B cell (primary cell): ENCODE measurements around the gene MTHFR. TPM values are rescaled to one million over a fixed set of nuclear protein-coding genes. Genes with fewer than 3 reads are reported as not detected.

ENCODE experiments used
- ATAC-seq: fragments of 200-7000 bp; cut with Tn5 transposase; one replicate; pipeline ENCODE4 v1.10.0; 2021; ENCODE audit warnings: low read depth, mild to moderate bottlenecking, moderate number of reproducible peaks, moderate library complexity
- CTCF ChIA-PET: fragments of 350-600 bp; sonication (Branson Sonifier 250); formaldehyde crosslinking; loops from one replicate; lab custom pipeline; 2021; ENCODE audit warnings: antibody characterized with exemption, inconsistent platforms; lab: Charles Lee
- POLR2A ChIA-PET: fragments of 350-600 bp; sonication (Branson Sonifier 250); formaldehyde crosslinking; loops from one replicate; lab custom pipeline; 2021; ENCODE audit warnings: antibody characterized with exemption; lab: Charles Lee
- DNase-seq: peaks from one replicate; pipeline ENCODE4 v3.0.0; 2013
- H2AFZ ChIP-seq: 2 replicates; pipeline ENCODE4 v1.6.1; 2012; ENCODE audit warnings: mild to moderate bottlenecking, low read depth, low read length; ENCODE audit not compliant: insufficient read depth, poor library complexity, severe bottlenecking
- H3K27ac ChIP-seq, 2 donors: 1 replicate in 1 of 2; 2 replicates in 1 of 2; pipeline ENCODE4 v1.5.1; 2012 to 2013; ENCODE audit warnings: low read length in 2 of 2, mild to moderate bottlenecking in 2 of 2, moderate library complexity in 1 of 2
- H3K27me3 ChIP-seq, 4 experiments: fragments of 200-600 bp in 1 of 4; sonication (generic) in 1 of 4; replicated peaks in 1 of 4; 1 replicate in 2 of 4; 2 replicates in 2 of 4; pipeline versions ENCODE4 v1.6.1 to v1.7.0; 2013 to 2016; ENCODE audit warnings: low read length in 3 of 4, mild to moderate bottlenecking in 2 of 4, mixed read lengths in 1 of 4, moderate library complexity in 1 of 4; ENCODE audit not compliant: insufficient read depth in 4 of 4, control insufficient read depth in 3 of 4; ENCODE audit errors: control extremely low read depth in 1 of 4
- H3K36me3 ChIP-seq, 2 experiments: replicated peaks in 1 of 2; 1 replicate in 1 of 2; 2 replicates in 1 of 2; pipeline versions ENCODE4 v1.6.1 to v1.7.1; 2013; ENCODE audit warnings: low read length in 1 of 2; ENCODE audit not compliant: insufficient read depth in 2 of 2, control insufficient read depth in 1 of 2; ENCODE audit errors: control extremely low read depth in 1 of 2, extremely low read depth in 1 of 2
- H3K4me1 ChIP-seq, 2 donors: fragments of 200-600 bp in 1 of 2; sonication (generic) in 1 of 2; 1 replicate in 1 of 2; 2 replicates in 1 of 2; pipeline versions ENCODE4 v1.5.1 to v1.6.1; 2013 to 2017; ENCODE audit warnings: low read length in 2 of 2; ENCODE audit not compliant: control insufficient read depth in 2 of 2, insufficient read depth in 2 of 2
- H3K4me2 ChIP-seq: replicated peaks from 2 replicates; pipeline ENCODE3; 2012; ENCODE audit warnings: mild to moderate bottlenecking, low read depth, low read length; ENCODE audit not compliant: poor library complexity, severe bottlenecking
- H3K4me3 ChIP-seq, 5 experiments: fragments of 200-600 bp in 1 of 5; sonication (generic) in 1 of 5; 1 replicate in 3 of 5; 2 replicates in 2 of 5; pipeline versions ENCODE4 v1.5.1 to v1.7.0; 2011 to 2016; ENCODE audit warnings: low read length in 4 of 5, mild to moderate bottlenecking in 4 of 5, low read depth in 2 of 5, control low read depth in 1 of 5, moderate library complexity in 1 of 5; ENCODE audit not compliant: insufficient read depth in 1 of 5; ENCODE audit errors: control extremely low read depth in 1 of 5, extremely low read depth in 1 of 5
- H3K79me2 ChIP-seq: fragments of 200-600 bp; sonication (generic); one replicate; pipeline ENCODE4 v1.6.0; 2016; ENCODE audit warnings: low read length; ENCODE audit not compliant: control insufficient read depth, insufficient read depth
- H3K9ac ChIP-seq: fragments of 200-600 bp; sonication (generic); 2 replicates; pipeline ENCODE4 v1.6.1; 2017; ENCODE audit warnings: mild to moderate bottlenecking, low read length, moderate library complexity
- H3K9me3 ChIP-seq, 3 donors: one replicate each; pipeline versions ENCODE4 v1.6.1 to v1.7.1; 2013; ENCODE audit warnings: low read length in 2 of 3; ENCODE audit not compliant: control insufficient read depth in 2 of 3, insufficient read depth in 1 of 3; ENCODE audit errors: control extremely low read depth in 1 of 3
- H4K20me1 ChIP-seq: 2 replicates; pipeline ENCODE4 v1.6.0; 2012; ENCODE audit warnings: mild to moderate bottlenecking, low read length; ENCODE audit not compliant: insufficient read depth, control insufficient read depth, poor library complexity, severe bottlenecking
- H3K27ac Mint-ChIP-seq: one replicate; pipeline ENCODE4 v1.8.0; 2021; ENCODE audit warnings: mixed read lengths
- H3K27me3 Mint-ChIP-seq: one replicate; pipeline ENCODE4 v1.8.0; 2021; ENCODE audit warnings: mixed read lengths
- H3K4me1 Mint-ChIP-seq: one replicate; pipeline ENCODE4 v1.8.0; 2021; ENCODE audit warnings: mixed read lengths
- H3K4me3 Mint-ChIP-seq: one replicate; pipeline ENCODE4 v1.8.0; 2021; ENCODE audit warnings: mixed read lengths
- H3K9me3 Mint-ChIP-seq: one replicate; pipeline ENCODE4 v1.8.0; 2022; ENCODE audit warnings: mixed read lengths; ENCODE audit not compliant: insufficient read depth
- CTCF ChIP-seq: fragments of 200-600 bp; IDR thresholded peaks from one replicate; pipeline ENCODE4 v1.8.0; 2022; ENCODE audit warnings: antibody characterized with exemption, mild to moderate bottlenecking
- EZH2 ChIP-seq: IDR thresholded peaks from 2 replicates; pipeline ENCODE4 v1.6.1; 2012; ENCODE audit warnings: borderline replicate concordance, low read depth, mild to moderate bottlenecking, moderate library complexity, low read length; ENCODE audit not compliant: insufficient read depth, poor library complexity, severe bottlenecking
- whole genome bisulfite sequencing: methylation state at CpG from one replicate; pipeline ENCODE4 v1.1.5; 2013; ENCODE audit warnings: missing lambda C conversion rate; ENCODE audit not compliant: insufficient coverage; 5-methylcytosine and 5-hydroxymethylcytosine counted together
- intact Hi-C: fragments of 100-400 bp; cut with micrococcal nuclease; formaldehyde crosslinking; loops from one replicate; pipeline ENCODE4 v1.10.0; 2022
- polyA plus RNA-seq: library from polyadenylated mRNA; depleted of rRNA; stranded (reverse); fragments of >200 nt; gene quantifications from 2 replicates; pipeline ENCODE4 v1.2.3, GENCODE V29; 2012
- total RNA-seq, 2 donors: library from RNA; stranded (reverse); fragments of 120-200 nt in 1 of 2; gene quantifications; 1 replicate in 1 of 2; 2 replicates in 1 of 2; pipeline versions ENCODE4 v1.2.3 to v1.2.4, GENCODE V29; 2013 to 2022

Gene MTHFR
- total and polyA plus RNA-seq, 2 donors (not counting 1 experiment from before 2014, with no cell fraction given), result 35.8 to 114 TPM

- Histone ChIP-seq H3K9ac (no peak overlapping the region), H3K36me3 (peaks cover 0 to 59% of the 10 kb centered on the region in 2 experiments), H3K27ac (no peak overlapping the region), H3K79me2 (peaks cover 61% of the 10 kb centered on the region), H4K20me1 (peaks cover 48% of the 10 kb centered on the region), H3K4me1 (peaks cover 21 to 27% of the 10 kb centered on the region in 2 donors), H3K27me3 (no peaks in the 10 kb centered on the region), H3K4me2 (no peak overlapping the region), H2AFZ (no peak overlapping the region), H3K9me3 (no peaks in the 10 kb centered on the region), H3K4me3 (no peak overlapping the region)
- TF ChIP-seq CTCF (no peak), EZH2 (no peak)
- Mint-ChIP-seq H3K4me3 (no peak overlapping the region), H3K4me1 (peaks cover 26% of the 10 kb centered on the region), H3K9me3 (no peaks in the 10 kb centered on the region), H3K27ac (no peak overlapping the region), H3K27me3 (no peaks in the 10 kb centered on the region)
- CTCF ChIA-PET, result interaction anchor here (1.6 to 2.2 kb wide), 2 partner anchors 12 to 39 kb away, joined by 4 to 8 read pairs; no protein-coding TSS in a partner anchor
- no peak for DNase-seq
- POLR2A ChIA-PET, result no interaction called here
- intact Hi-C loops, result no loop called here
- no peak for ATAC-seq
- WGBS, result 98% methylated on average over 5 of the region's 5 CpGs
Observed at GRCh38 chr1:11799099-11799498, 6.7 kb downstream of the MTHFR start.

GRCh38 chr1:11797525-11798216 lies 8.1 kb downstream of the MTHFR start:
- POLR2A ChIA-PET, result no interaction called here
- no peak for ATAC-seq
- Histone ChIP-seq H3K4me2 (no peak overlapping the region), H3K27ac (no peak overlapping the region), H4K20me1 (peaks cover 43% of the 10 kb centered on the region), H3K79me2 (peaks cover 47% of the 10 kb centered on the region), H3K27me3 (no peaks in the 10 kb centered on the region), H3K9ac (no peak overlapping the region), H3K4me3 (no peak overlapping the region), H3K4me1 (peaks cover 9 to 13% of the 10 kb centered on the region in 2 donors), H2AFZ (no peak overlapping the region), H3K9me3 (no peaks in the 10 kb centered on the region), H3K36me3 (peaks cover 0 to 69% of the 10 kb centered on the region in 2 experiments)
- DNase-seq, result no peak
- no peak overlapping the region for H3K4me3 Mint-ChIP-seq
- H3K4me1 Mint-ChIP-seq, result peaks cover 13% of the 10 kb centered on the region
- TF ChIP-seq EZH2 (no peak), CTCF (no peak)
- intact Hi-C loops, result no loop called here
- no peaks in the 10 kb centered on the region for H3K27me3 Mint-ChIP-seq
- CTCF ChIA-PET, result interaction anchor here (0.6 to 2.2 kb wide), 4 partner anchors 10 to 41 kb away, joined by 3 to 8 read pairs (median 4); no protein-coding TSS in a partner anchor
- H3K27ac Mint-ChIP-seq, result no peak overlapping the region
- 84% methylated on average over 2 of the region's 6 CpGs for WGBS
- no peaks in the 10 kb centered on the region for H3K9me3 Mint-ChIP-seq
